ENCODE measurements around the gene PPFIA2.

Gene PPFIA2

GRCh38 chr12:81296556-81297305, 462.4 kb downstream of the PPFIA2 start:
- Histone ChIP-seq H3K4me1 (ENCODE audit: control insufficient read depth in 2 of 2, insufficient read depth in 2 of 2, low read length in 2 of 2) (no peaks in the 10 kb centered on the region), H3K27me3 (ENCODE audit: control insufficient read depth in 2 of 2, insufficient read depth in 2 of 2, low read length in 2 of 2) (no peaks in the 10 kb centered on the region), H3K4me3 (ENCODE audit: low read length in 2 of 2) (no peak overlapping the region), H3K36me3 (ENCODE audit: control insufficient read depth in 2 of 2, insufficient read depth in 2 of 2, low read length in 2 of 2) (no peaks in the 10 kb centered on the region), H3K9me3 (ENCODE audit: control insufficient read depth in 2 of 2, low read length in 2 of 2) (no peaks in the 10 kb centered on the region), H3K9ac (ENCODE audit: low read depth in 1 of 2, low read length in 2 of 2) (no peak overlapping the region), H3K27ac (ENCODE audit: low read depth in 2 of 2, low read length in 2 of 2) (no peak overlapping the region)

- Histone ChIP-seq H3K27ac (ENCODE audit: low read depth in 2 of 2, low read length in 2 of 2) (no peak overlapping the region), H3K4me1 (ENCODE audit: control insufficient read depth in 2 of 2, insufficient read depth in 2 of 2, low read length in 2 of 2) (no peaks in the 10 kb centered on the region), H3K27me3 (ENCODE audit: control insufficient read depth in 2 of 2, insufficient read depth in 2 of 2, low read length in 2 of 2) (no peaks in the 10 kb centered on the region), H3K9ac (ENCODE audit: low read depth in 1 of 2, low read length in 2 of 2) (no peak overlapping the region), H3K36me3 (ENCODE audit: control insufficient read depth in 2 of 2, insufficient read depth in 2 of 2, low read length in 2 of 2) (no peaks in the 10 kb centered on the region), H3K9me3 (ENCODE audit: control insufficient read depth in 2 of 2, low read length in 2 of 2) (no peaks in the 10 kb centered on the region), H3K4me3 (ENCODE audit: low read length in 2 of 2) (no peak overlapping the region)
Measured at GRCh38 chr12:81295251-81295650, 463.9 kb downstream of the PPFIA2 start.

- no peak overlapping the region for H3K4me3 ChIP-seq (ENCODE audit: low read length in 2 of 2)
- no peak overlapping the region for H3K27ac ChIP-seq (ENCODE audit: low read depth in 2 of 2, low read length in 2 of 2)
- H3K9me3 ChIP-seq (ENCODE audit: control insufficient read depth in 2 of 2, low read length in 2 of 2), result no peaks in the 10 kb centered on the region
- no peaks in the 10 kb centered on the region for H3K36me3 ChIP-seq (ENCODE audit: control insufficient read depth in 2 of 2, insufficient read depth in 2 of 2, low read length in 2 of 2)
- H3K4me1 ChIP-seq (ENCODE audit: control insufficient read depth in 2 of 2, insufficient read depth in 2 of 2, low read length in 2 of 2), result no peaks in the 10 kb centered on the region
- no peaks in the 10 kb centered on the region for H3K27me3 ChIP-seq (ENCODE audit: control insufficient read depth in 2 of 2, insufficient read depth in 2 of 2, low read length in 2 of 2)
- no peak overlapping the region for H3K9ac ChIP-seq (ENCODE audit: low read depth in 1 of 2, low read length in 2 of 2)
Measured at GRCh38 chr12:81294325-81295190, 464.6 kb downstream of the PPFIA2 start.

GRCh38 chr12:81288651-81289050, 470.5 kb downstream of the PPFIA2 start:
- Histone ChIP-seq H3K9ac (ENCODE audit: low read depth in 1 of 2, low read length in 2 of 2) (no peak overlapping the region), H3K27me3 (ENCODE audit: control insufficient read depth in 2 of 2, insufficient read depth in 2 of 2, low read length in 2 of 2) (no peaks in the 10 kb centered on the region), H3K27ac (ENCODE audit: low read depth in 2 of 2, low read length in 2 of 2) (no peak overlapping the region), H3K36me3 (ENCODE audit: control insufficient read depth in 2 of 2, insufficient read depth in 2 of 2, low read length in 2 of 2) (no peaks in the 10 kb centered on the region), H3K4me3 (ENCODE audit: low read length in 2 of 2) (no peak overlapping the region), H3K4me1 (ENCODE audit: control insufficient read depth in 2 of 2, insufficient read depth in 2 of 2, low read length in 2 of 2) (no peaks in the 10 kb centered on the region), H3K9me3 (ENCODE audit: control insufficient read depth in 2 of 2, low read length in 2 of 2) (no peaks in the 10 kb centered on the region)

GRCh38 chr12:81284137-81284536, 475.0 kb downstream of the PPFIA2 start:
- no peak overlapping the region for H3K27ac ChIP-seq (ENCODE audit: low read depth in 2 of 2, low read length in 2 of 2)
- H3K9me3 ChIP-seq (ENCODE audit: control insufficient read depth in 2 of 2, low read length in 2 of 2), result no peaks in the 10 kb centered on the region
- no peak overlapping the region for H3K4me3 ChIP-seq (ENCODE audit: low read length in 2 of 2)
- H3K4me1 ChIP-seq (ENCODE audit: control insufficient read depth in 2 of 2, insufficient read depth in 2 of 2, low read length in 2 of 2), result no peaks in the 10 kb centered on the region
- no peaks in the 10 kb centered on the region for H3K27me3 ChIP-seq (ENCODE audit: control insufficient read depth in 2 of 2, insufficient read depth in 2 of 2, low read length in 2 of 2)
- no peaks in the 10 kb centered on the region for H3K36me3 ChIP-seq (ENCODE audit: control insufficient read depth in 2 of 2, insufficient read depth in 2 of 2, low read length in 2 of 2)
- no peak overlapping the region for H3K9ac ChIP-seq (ENCODE audit: low read depth in 1 of 2, low read length in 2 of 2)

GRCh38 chr12:81274637-81275529, 484.3 kb downstream of the PPFIA2 start:
- H3K4me1 ChIP-seq (ENCODE audit: control insufficient read depth in 2 of 2, insufficient read depth in 2 of 2, low read length in 2 of 2), result no peaks in the 10 kb centered on the region
- H3K9me3 ChIP-seq (ENCODE audit: control insufficient read depth in 2 of 2, low read length in 2 of 2), result no peaks in the 10 kb centered on the region
- no peaks in the 10 kb centered on the region for H3K36me3 ChIP-seq (ENCODE audit: control insufficient read depth in 2 of 2, insufficient read depth in 2 of 2, low read length in 2 of 2)
- no peaks in the 10 kb centered on the region for H3K27me3 ChIP-seq (ENCODE audit: control insufficient read depth in 2 of 2, insufficient read depth in 2 of 2, low read length in 2 of 2)
- no peak overlapping the region for H3K9ac ChIP-seq (ENCODE audit: low read depth in 1 of 2, low read length in 2 of 2)
- no peak overlapping the region for H3K27ac ChIP-seq (ENCODE audit: low read depth in 2 of 2, low read length in 2 of 2)
- no peak overlapping the region for H3K4me3 ChIP-seq (ENCODE audit: low read length in 2 of 2)

- H3K27ac ChIP-seq (ENCODE audit: low read depth in 2 of 2, low read length in 2 of 2), result no peak overlapping the region
- H3K9ac ChIP-seq (ENCODE audit: low read depth in 1 of 2, low read length in 2 of 2), result no peak overlapping the region
- H3K9me3 ChIP-seq (ENCODE audit: control insufficient read depth in 2 of 2, low read length in 2 of 2), result no peaks in the 10 kb centered on the region
- H3K4me3 ChIP-seq (ENCODE audit: low read length in 2 of 2), result no peak overlapping the region
- no peaks in the 10 kb centered on the region for H3K27me3 ChIP-seq (ENCODE audit: control insufficient read depth in 2 of 2, insufficient read depth in 2 of 2, low read length in 2 of 2)
- H3K4me1 ChIP-seq (ENCODE audit: control insufficient read depth in 2 of 2, insufficient read depth in 2 of 2, low read length in 2 of 2), result no peaks in the 10 kb centered on the region
- no peaks in the 10 kb centered on the region for H3K36me3 ChIP-seq (ENCODE audit: control insufficient read depth in 2 of 2, insufficient read depth in 2 of 2, low read length in 2 of 2)
Measured at GRCh38 chr12:81270385-81270784, 488.8 kb downstream of the PPFIA2 start.

GRCh38 chr12:81263072-81263471, 496.1 kb downstream of the PPFIA2 start:
- Histone ChIP-seq H3K9me3 (ENCODE audit: control insufficient read depth in 2 of 2, low read length in 2 of 2) (no peaks in the 10 kb centered on the region), H3K4me1 (ENCODE audit: control insufficient read depth in 2 of 2, insufficient read depth in 2 of 2, low read length in 2 of 2) (no peaks in the 10 kb centered on the region), H3K27ac (ENCODE audit: low read depth in 2 of 2, low read length in 2 of 2) (no peak overlapping the region), H3K4me3 (ENCODE audit: low read length in 2 of 2) (no peak overlapping the region), H3K27me3 (ENCODE audit: control insufficient read depth in 2 of 2, insufficient read depth in 2 of 2, low read length in 2 of 2) (no peaks in the 10 kb centered on the region), H3K9ac (ENCODE audit: low read depth in 1 of 2, low read length in 2 of 2) (no peak overlapping the region), H3K36me3 (ENCODE audit: control insufficient read depth in 2 of 2, insufficient read depth in 2 of 2, low read length in 2 of 2) (no peaks in the 10 kb centered on the region)

GRCh38 chr12:81261508-81262207, 497.5 kb downstream of the PPFIA2 start:
- H3K4me1 ChIP-seq (ENCODE audit: control insufficient read depth in 2 of 2, insufficient read depth in 2 of 2, low read length in 2 of 2), result no peaks in the 10 kb centered on the region
- H3K9me3 ChIP-seq (ENCODE audit: control insufficient read depth in 2 of 2, low read length in 2 of 2), result no peaks in the 10 kb centered on the region
- H3K36me3 ChIP-seq (ENCODE audit: control insufficient read depth in 2 of 2, insufficient read depth in 2 of 2, low read length in 2 of 2), result no peaks in the 10 kb centered on the region
- no peak overlapping the region for H3K27ac ChIP-seq (ENCODE audit: low read depth in 2 of 2, low read length in 2 of 2)
- no peaks in the 10 kb centered on the region for H3K27me3 ChIP-seq (ENCODE audit: control insufficient read depth in 2 of 2, insufficient read depth in 2 of 2, low read length in 2 of 2)
- no peak overlapping the region for H3K4me3 ChIP-seq (ENCODE audit: low read length in 2 of 2)
- no peak overlapping the region for H3K9ac ChIP-seq (ENCODE audit: low read depth in 1 of 2, low read length in 2 of 2)
